PFSK-1 (cell line): ENCODE data around the gene SUMO2.

ENCODE experiments used
- POLR2AphosphoS5 ChIP-seq: IDR thresholded peaks from 2 replicates; pipeline ENCODE4 v1.6.1; 2012; ENCODE audit warnings: low read depth, mild to moderate bottlenecking, control low read depth, low read length, moderate library complexity
- SIN3A ChIP-seq: IDR thresholded peaks from 2 replicates; pipeline ENCODE4 v1.6.1; 2012; ENCODE audit warnings: mild to moderate bottlenecking, low read length, moderate library complexity, borderline replicate concordance; ENCODE audit not compliant: insufficient read depth
- TAF1 ChIP-seq: IDR thresholded peaks from 2 replicates; pipeline ENCODE4 v1.6.1; 2012; ENCODE audit warnings: low read length, control low read depth, borderline replicate concordance; ENCODE audit not compliant: insufficient read depth
- TF ChIP-seq, protein P1 (sequence below), 2 experiments: IDR thresholded peaks; 2 replicates each; pipeline versions ENCODE4 v1.6.1 to v1.8.0; 2011 to 2012; ENCODE audit warnings: low read depth in 2 of 2, low read length in 2 of 2, control low read depth in 1 of 2, inconsistent platforms in 1 of 2, mild to moderate bottlenecking in 1 of 2, moderate library complexity in 1 of 2; ENCODE audit not compliant: insufficient read depth in 1 of 2

DNA sequence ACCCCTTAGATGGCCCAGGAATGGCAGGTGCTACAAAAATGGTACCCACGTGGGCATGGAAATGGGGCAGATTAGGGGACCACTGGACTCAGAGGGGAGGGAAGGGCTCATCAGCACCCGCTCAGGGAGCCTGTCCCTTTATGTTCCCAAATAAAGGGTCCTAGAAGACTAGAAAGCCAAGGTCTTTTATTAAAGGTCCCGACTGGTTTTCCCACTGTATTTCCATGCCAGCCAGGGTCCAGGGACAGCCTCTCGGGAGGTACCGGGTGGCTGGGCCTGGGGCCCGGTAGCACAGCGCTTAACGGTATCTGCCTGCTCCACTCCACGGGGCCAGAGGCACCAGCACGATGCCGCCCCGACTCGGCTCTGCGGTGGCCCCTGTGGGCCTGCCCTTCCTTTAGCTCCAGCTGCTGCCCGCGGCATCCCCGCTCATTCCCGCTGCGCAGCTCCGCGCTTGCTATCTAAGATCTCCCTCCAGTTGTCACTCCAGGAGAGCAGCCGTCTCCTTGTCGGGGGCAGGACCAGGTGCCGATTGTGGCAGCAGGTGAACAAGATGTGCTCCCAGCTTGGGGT lies 52.6 kb downstream of the SUMO2 start:
- TF ChIP-seq, protein P1, sequence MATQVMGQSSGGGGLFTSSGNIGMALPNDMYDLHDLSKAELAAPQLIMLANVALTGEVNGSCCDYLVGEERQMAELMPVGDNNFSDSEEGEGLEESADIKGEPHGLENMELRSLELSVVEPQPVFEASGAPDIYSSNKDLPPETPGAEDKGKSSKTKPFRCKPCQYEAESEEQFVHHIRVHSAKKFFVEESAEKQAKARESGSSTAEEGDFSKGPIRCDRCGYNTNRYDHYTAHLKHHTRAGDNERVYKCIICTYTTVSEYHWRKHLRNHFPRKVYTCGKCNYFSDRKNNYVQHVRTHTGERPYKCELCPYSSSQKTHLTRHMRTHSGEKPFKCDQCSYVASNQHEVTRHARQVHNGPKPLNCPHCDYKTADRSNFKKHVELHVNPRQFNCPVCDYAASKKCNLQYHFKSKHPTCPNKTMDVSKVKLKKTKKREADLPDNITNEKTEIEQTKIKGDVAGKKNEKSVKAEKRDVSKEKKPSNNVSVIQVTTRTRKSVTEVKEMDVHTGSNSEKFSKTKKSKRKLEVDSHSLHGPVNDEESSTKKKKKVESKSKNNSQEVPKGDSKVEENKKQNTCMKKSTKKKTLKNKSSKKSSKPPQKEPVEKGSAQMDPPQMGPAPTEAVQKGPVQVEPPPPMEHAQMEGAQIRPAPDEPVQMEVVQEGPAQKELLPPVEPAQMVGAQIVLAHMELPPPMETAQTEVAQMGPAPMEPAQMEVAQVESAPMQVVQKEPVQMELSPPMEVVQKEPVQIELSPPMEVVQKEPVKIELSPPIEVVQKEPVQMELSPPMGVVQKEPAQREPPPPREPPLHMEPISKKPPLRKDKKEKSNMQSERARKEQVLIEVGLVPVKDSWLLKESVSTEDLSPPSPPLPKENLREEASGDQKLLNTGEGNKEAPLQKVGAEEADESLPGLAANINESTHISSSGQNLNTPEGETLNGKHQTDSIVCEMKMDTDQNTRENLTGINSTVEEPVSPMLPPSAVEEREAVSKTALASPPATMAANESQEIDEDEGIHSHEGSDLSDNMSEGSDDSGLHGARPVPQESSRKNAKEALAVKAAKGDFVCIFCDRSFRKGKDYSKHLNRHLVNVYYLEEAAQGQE (IDR thresholded peaks at IDR 0.05; ENCODE audit: insufficient read depth in 1 of 2, low read depth in 2 of 2, low read length in 2 of 2): no peak
- TF ChIP-seq SIN3A (no peak), POLR2AphosphoS5 (no peak), TAF1 (no peak)
